Naive thymus-derived CD8-positive, alpha-beta T cell (primary cell): ENCODE results near the gene CFAP221. TPM values are rescaled to one million over a fixed set of nuclear protein-coding genes. Genes with fewer than 3 reads are reported as not detected.

Experiments used
- ATAC-seq, 2 donors: fragments of 150-1000 bp; cut with Tn5 transposase in 1 of 2; sonication (Bioruptor Pico), chemical (Tn5 transposase) in 1 of 2; 1 replicate in 1 of 2; 2 replicates in 1 of 2; pipeline ENCODE4 v1.10.0; 2021; ENCODE audit warnings: mild to moderate bottlenecking in 2 of 2, moderate library complexity in 2 of 2
- POLR2A ChIA-PET: fragments of 350-600 bp; sonication (Branson Sonifier 250); formaldehyde crosslinking; loops from one replicate; lab custom pipeline; 2021; ENCODE audit warnings: antibody characterized with exemption; lab: Charles Lee
- DNase-seq, 10 donors: peaks; one replicate each; pipeline versions ENCODE4 v3.0.0 to v3.0.0-alpha.2; 2020 to 2022
- H3K27ac Mint-ChIP-seq, 10 donors: one replicate each; pipeline ENCODE4 v1.8.0; 2020 to 2022; ENCODE audit warnings: mild to moderate bottlenecking in 10 of 10, mixed read lengths in 10 of 10, moderate library complexity in 4 of 10, inconsistent platforms in 1 of 10
- H3K27me3 Mint-ChIP-seq, 5 donors: one replicate each; pipeline ENCODE4 v1.8.0; 2021 to 2022; ENCODE audit warnings: mixed read lengths in 5 of 5
- H3K36me3 Mint-ChIP-seq, 3 donors: one replicate each; pipeline ENCODE4 v1.8.0; 2020 to 2022; ENCODE audit warnings: mixed read lengths in 3 of 3, mild to moderate bottlenecking in 2 of 3, inconsistent platforms in 1 of 3
- H3K4me1 Mint-ChIP-seq, 4 donors: one replicate each; pipeline ENCODE4 v1.8.0; 2021 to 2022; ENCODE audit warnings: mixed read lengths in 4 of 4
- H3K4me3 Mint-ChIP-seq, 10 donors: one replicate each; pipeline ENCODE4 v1.8.0; 2020 to 2022; ENCODE audit warnings: mild to moderate bottlenecking in 10 of 10, mixed read lengths in 10 of 10, moderate library complexity in 6 of 10, inconsistent platforms in 1 of 10
- H3K9me3 Mint-ChIP-seq, 9 donors: one replicate each; pipeline ENCODE4 v1.8.0; 2020 to 2022; ENCODE audit warnings: mixed read lengths in 9 of 9, mild to moderate bottlenecking in 3 of 9, inconsistent platforms in 1 of 9, moderate library complexity in 1 of 9
- polyA plus RNA-seq, 3 donors: library from polyadenylated mRNA; unstranded; fragments of 300-500 nt; fragmentation: Illumina TruSeq; gene quantifications; one replicate each; pipeline ENCODE4 v1.2.3, GENCODE V29; 2021
- total RNA-seq, 8 experiments: library from RNA in 2 of 8; stranded (reverse) in 2 of 8; gene quantifications; one replicate each; pipeline ENCODE4 v1.2.3 and lab custom pipeline; 2021 to 2026

The CFAP221 gene
- total and polyA plus RNA-seq, 5 experiments from 2014 or later: not detected

DNA sequence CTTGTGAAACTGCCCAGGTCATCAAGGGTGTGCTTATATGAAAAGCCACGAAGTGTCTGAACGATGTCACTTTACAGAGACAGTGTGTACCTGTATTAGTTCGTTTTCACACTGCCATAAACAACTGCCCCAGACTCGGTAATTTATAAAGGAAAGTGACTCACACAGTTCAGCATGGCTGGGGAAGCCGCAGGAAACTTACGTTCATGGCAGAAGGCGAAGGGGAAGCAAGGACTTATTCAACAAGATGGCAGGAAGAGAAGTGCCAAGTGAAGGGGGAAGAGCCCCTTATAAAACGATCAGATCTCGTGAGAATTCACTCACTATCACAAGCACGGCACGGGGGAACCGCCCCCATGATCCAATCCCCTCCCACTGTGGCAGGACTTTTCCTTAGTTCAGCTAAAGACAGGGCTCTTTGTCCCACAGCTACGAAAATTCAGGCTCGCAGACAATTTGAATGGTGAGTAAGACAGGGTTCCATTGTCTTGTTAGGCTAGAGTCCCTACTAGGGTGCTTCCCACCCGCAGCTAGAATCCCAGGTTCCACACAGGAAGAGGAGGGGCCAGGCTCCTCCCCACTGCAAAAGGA is 154.9 kb downstream of the CFAP221 start:
- ATAC-seq: no peak
- Mint-ChIP-seq H3K27ac (peak overlapping the region in 4 of 10 donors; percentile 30 to 84 (median 51)), H3K9me3 (no peaks in the 10 kb centered on the region), H3K4me1 (peaks cover 24 to 50% (median 50%) of the 10 kb centered on the region in 4 donors), H3K27me3 (peaks cover 0 to 3% (median 0%) of the 10 kb centered on the region in 5 donors), H3K36me3 (no peaks in the 10 kb centered on the region), H3K4me3 (peak overlapping the region in 1 of 10 donors; percentile 22)
- POLR2A ChIA-PET: no interaction called here
- no peak for DNase-seq

DNA sequence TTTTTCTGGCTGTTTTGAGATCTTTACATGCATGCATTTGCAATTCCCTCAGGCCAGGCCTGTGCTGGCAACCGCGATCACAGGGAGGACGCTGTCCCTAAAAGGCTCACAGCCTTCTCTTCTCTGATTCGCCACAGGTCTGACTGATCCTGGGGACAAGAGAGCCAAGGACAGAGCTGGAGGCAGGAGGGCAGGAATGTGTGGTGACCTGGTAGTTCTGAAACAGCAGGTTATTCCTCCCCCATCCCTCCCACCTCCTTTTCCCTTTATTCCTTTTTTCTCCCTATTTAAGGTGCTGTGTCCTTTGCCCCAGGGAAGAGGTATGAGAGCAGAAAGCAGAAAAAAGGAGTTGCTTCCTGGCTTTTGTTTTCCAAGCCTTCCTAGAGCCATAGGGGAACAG is 156.6 kb downstream of the CFAP221 start:
- Mint-ChIP-seq H3K36me3 (peaks cover 3 to 10% (median 9%) of the 10 kb centered on the region in 3 donors), H3K27ac (peak overlapping the region in 1 of 10 donors; percentile 69), H3K27me3 (peaks cover 0 to 3% (median 0%) of the 10 kb centered on the region in 5 donors), H3K4me1 (peaks cover 17 to 37% (median 32%) of the 10 kb centered on the region in 4 donors), H3K4me3 (no peak overlapping the region), H3K9me3 (peaks cover 0 to 6% (median 0%) of the 10 kb centered on the region in 9 donors)
- no peak for DNase-seq
- POLR2A ChIA-PET: no interaction called here
- no peak for ATAC-seq

DNA sequence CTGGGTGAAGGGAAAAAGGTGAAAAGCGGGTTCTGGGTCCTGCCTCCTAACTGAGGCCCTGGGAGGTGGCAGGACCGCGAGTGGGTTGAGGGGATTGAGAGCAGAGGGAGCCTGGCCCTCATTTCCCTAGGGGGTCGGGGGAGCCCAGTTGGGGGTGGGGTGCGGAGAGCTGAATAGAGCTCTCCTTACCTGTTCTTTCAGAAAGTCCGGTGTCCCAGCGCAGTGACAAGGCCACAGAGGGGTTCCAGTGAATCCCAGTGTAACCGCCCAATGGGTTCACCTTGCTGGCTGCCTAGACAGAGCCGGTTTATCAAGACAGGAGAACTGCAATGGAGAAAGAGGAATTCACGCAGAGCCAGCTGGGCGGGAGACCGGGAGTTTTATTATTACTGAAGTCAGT is 157.1 kb downstream of the CFAP221 start:
- no peak for ATAC-seq
- no peak for DNase-seq
- peaks cover 0 to 3% (median 0%) of the 10 kb centered on the region in 5 donors for H3K27me3 Mint-ChIP-seq
- peak overlapping the region in 1 of 10 donors; percentile 52 for H3K27ac Mint-ChIP-seq
- peaks cover 3 to 10% (median 9%) of the 10 kb centered on the region in 3 donors for H3K36me3 Mint-ChIP-seq
- peak overlapping the region in 1 of 10 donors; percentile 38 for H3K4me3 Mint-ChIP-seq
- peaks cover 0 to 6% (median 0%) of the 10 kb centered on the region in 9 donors for H3K9me3 Mint-ChIP-seq
- POLR2A ChIA-PET: no interaction called here
- peaks cover 16 to 32% (median 27%) of the 10 kb centered on the region in 4 donors for H3K4me1 Mint-ChIP-seq

DNA sequence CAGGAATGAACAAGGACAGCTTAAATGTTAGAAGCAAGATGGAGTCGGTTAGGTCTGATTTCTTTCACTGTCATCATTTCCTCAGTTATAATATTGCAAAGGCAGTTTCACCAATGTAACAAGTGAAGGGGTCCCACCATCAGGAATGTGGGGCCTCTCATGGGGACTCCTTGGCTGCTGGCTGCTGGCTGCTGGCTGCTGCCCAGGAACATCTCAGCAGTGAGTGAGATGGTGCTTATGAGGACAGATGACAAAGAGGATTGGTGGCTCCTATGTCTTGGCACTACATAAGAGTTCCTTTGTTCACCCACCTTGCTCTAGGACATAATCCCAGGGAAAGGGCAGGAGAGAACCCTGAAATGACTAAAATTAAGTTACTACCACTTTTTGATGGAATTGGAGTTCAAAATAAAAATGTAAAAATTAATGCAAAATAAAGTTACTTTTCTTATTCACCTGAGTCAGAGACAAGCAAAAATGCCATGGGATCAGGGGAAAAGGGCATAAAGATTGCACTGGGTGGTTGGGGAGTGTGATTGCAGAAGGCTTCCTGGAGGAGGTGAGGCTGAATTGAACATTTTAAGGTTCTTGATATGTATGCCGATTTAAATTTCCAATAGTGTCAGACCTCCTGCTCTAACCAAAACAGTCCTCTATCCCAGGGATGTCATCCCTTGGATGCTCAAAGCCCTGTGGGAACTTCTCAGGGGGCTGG is 158.1 kb downstream of the CFAP221 start:
- POLR2A ChIA-PET: interaction anchor here (1.1 to 1.4 kb wide), 2 partner anchors 125 to 475 kb away, joined by 3 read pairs; no protein-coding TSS in a partner anchor
- peaks cover 12 to 23% (median 18%) of the 10 kb centered on the region in 4 donors for H3K4me1 Mint-ChIP-seq
- no peak overlapping the region for H3K4me3 Mint-ChIP-seq
- peaks cover 0 to 3% (median 0%) of the 10 kb centered on the region in 5 donors for H3K27me3 Mint-ChIP-seq
- no peak for DNase-seq
- peak overlapping the region in 1 of 10 donors; percentile 19 for H3K27ac Mint-ChIP-seq
- H3K36me3 Mint-ChIP-seq: peaks cover 3 to 10% (median 9%) of the 10 kb centered on the region in 3 donors
- no peak for ATAC-seq
- H3K9me3 Mint-ChIP-seq: peaks cover 0 to 6% (median 0%) of the 10 kb centered on the region in 9 donors

DNA sequence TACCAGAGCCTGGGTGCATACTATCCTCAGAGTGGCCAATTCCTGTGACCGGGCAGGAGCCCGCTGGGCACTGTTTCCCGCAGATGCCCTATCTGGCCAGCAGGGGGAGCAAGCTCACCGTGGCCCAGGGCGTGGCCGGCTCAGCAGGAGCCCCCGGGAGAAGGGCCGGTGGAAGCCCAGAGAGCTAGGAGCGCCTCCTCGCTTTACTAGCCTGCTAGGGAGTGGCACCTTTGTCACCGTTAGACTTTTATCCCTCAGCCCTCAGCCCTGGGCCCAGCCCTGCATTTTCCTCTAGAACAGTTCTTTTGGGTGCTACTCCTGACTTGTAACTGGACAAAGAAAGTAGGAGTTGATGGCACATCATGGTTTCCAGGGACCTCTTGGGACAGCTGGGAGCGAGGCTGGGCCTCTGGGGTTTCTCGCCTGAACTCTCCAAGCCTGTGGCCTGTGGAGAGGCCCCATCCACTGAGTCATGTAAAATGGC is 158.7 kb downstream of the CFAP221 start:
- Mint-ChIP-seq H3K27ac (peak overlapping the region in 1 of 10 donors; percentile 19), H3K36me3 (peaks cover 3 to 10% (median 9%) of the 10 kb centered on the region in 3 donors), H3K9me3 (peaks cover 0 to 6% (median 0%) of the 10 kb centered on the region in 9 donors), H3K4me1 (peaks cover 8 to 17% (median 12%) of the 10 kb centered on the region in 4 donors), H3K4me3 (no peak overlapping the region), H3K27me3 (peaks cover 0 to 3% (median 0%) of the 10 kb centered on the region in 5 donors)
- DNase-seq (peak; percentile 42 to 74 (median 62)), ATAC-seq (peak; percentile 78 to 97)
- POLR2A ChIA-PET: interaction anchor here (1.1 to 1.4 kb wide), 2 partner anchors 124 to 474 kb away, joined by 3 read pairs; no protein-coding TSS in a partner anchor

DNA sequence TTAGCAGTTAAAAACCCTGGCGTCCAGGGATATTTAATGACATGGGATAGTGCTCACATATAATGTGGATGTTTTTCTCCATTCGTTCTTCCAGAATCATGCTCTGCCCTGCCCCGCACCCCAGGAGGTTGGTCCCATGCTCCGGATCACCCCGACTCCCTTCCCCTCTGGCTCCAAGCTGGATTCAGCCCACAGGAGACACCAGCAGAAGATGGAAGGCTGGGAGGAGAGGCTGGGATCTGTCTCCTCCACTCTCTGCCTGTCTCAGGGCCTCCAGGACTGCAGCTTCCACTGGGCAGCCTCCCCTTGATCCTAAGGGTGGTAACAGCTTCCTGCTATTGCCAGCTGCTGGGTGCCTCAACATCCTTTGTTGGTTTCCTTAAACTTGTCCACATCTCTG is 159.3 kb downstream of the CFAP221 start:
- Mint-ChIP-seq H3K27ac (peak overlapping the region in 2 of 10 donors; percentile 41 to 43), H3K27me3 (peaks cover 0 to 3% (median 0%) of the 10 kb centered on the region in 5 donors), H3K4me1 (peaks cover 5 to 12% (median 6%) of the 10 kb centered on the region in 4 donors), H3K4me3 (no peak overlapping the region), H3K9me3 (peaks cover 0 to 6% (median 0%) of the 10 kb centered on the region in 9 donors), H3K36me3 (peaks cover 3 to 10% (median 9%) of the 10 kb centered on the region in 3 donors)
- no peak for ATAC-seq
- POLR2A ChIA-PET: interaction anchor here (1.1 to 1.4 kb wide), 2 partner anchors 124 to 474 kb away, joined by 3 read pairs; no protein-coding TSS in a partner anchor
- DNase-seq: no peak

DNA sequence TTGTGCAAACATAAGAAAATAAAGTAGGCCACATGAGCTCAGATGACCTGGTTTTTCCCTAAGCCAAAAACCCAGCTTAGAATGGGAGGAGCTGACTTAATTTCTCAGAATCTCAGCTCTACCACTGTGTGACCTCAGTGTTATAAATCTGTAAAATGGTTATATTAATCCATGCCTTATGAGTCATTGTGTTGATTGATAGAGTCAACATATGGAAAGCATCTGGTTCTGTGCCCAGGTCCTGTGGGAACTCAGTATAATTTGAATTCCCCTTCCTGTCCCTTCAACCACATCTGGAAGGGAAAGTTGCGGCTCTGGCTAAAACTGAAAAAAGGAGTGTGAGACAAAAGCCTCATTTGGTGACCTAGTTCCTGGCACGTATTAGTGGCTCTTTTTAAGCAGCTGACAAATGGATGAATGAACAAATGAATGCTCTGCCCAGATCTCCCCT is 160.4 kb downstream of the CFAP221 start:
- ATAC-seq (no peak), DNase-seq (no peak)
- Mint-ChIP-seq H3K4me1 (peaks cover 0 to 8% (median 3%) of the 10 kb centered on the region in 4 donors), H3K27me3 (peaks cover 0 to 3% (median 0%) of the 10 kb centered on the region in 5 donors), H3K27ac (no peak overlapping the region), H3K36me3 (peaks cover 5 to 10% (median 9%) of the 10 kb centered on the region in 3 donors), H3K4me3 (no peak overlapping the region), H3K9me3 (peaks cover 0 to 6% (median 0%) of the 10 kb centered on the region in 9 donors)
- POLR2A ChIA-PET: no interaction called here

DNA sequence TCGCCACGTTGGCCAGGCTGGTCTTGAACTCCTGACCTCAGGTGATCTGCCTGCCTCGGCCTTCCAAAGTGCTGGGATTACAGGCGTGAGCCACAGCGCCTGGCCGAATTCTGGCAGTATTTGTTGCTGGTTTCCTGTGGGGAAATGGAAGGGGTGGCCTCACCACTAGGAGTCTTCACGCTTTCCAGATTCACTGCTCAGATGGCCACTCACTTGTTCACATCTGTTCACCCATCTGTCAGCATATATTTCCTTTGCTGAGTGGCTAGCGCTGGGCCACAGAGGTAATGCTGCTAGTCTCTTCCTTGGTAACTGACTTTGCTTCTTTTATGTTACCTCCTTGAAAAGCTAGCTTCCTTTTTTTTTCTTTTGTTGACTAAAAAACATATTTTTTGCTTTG is 162.0 kb downstream of the CFAP221 start:
- H3K4me1 Mint-ChIP-seq: peaks cover 0 to 8% (median 2%) of the 10 kb centered on the region in 4 donors
- no peak overlapping the region for H3K4me3 Mint-ChIP-seq
- ATAC-seq (no peak), DNase-seq (no peak)
- peaks cover 0 to under 1% (median 0%) of the 10 kb centered on the region in 5 donors for H3K27me3 Mint-ChIP-seq
- POLR2A ChIA-PET: no interaction called here
- no peak overlapping the region for H3K27ac Mint-ChIP-seq
- H3K9me3 Mint-ChIP-seq: peaks cover 0 to 6% (median 0%) of the 10 kb centered on the region in 9 donors
- H3K36me3 Mint-ChIP-seq: peaks cover 5 to 10% (median 9%) of the 10 kb centered on the region in 3 donors

Other genes with a start within 250 kb of the CFAP221 start
- gene C2orf76, start 177.6 kb upstream of the CFAP221 start, total RNA-seq: 10 to 100 TPM; 10.7 to 11.9 TPM
- 10 to 100 TPM; 16.3 to 37.5 (median 23.6) TPM for gene C2orf76, start 177.6 kb upstream of the CFAP221 start, polyA plus RNA-seq
- gene DBI, start 177.5 kb upstream of the CFAP221 start, total RNA-seq: 10 to 100 TPM; 41.5 to 49.7 TPM
- 100 to 1,000 TPM; 249 to 374 (median 295) TPM for gene DBI, start 177.5 kb upstream of the CFAP221 start, polyA plus RNA-seq
- gene TMEM37, start 112.6 kb upstream of the CFAP221 start, total RNA-seq: under 1 TPM in 1 of 2 experiments, not detected in 1; 0.36 TPM
- not detected for gene TMEM37, start 112.6 kb upstream of the CFAP221 start, polyA plus RNA-seq
- gene SCTR, start 20.0 kb upstream of the CFAP221 start, total RNA-seq: not detected
- gene SCTR, start 20.0 kb upstream of the CFAP221 start, polyA plus RNA-seq: not detected
- 10 to 100 TPM; 17.8 to 18.3 TPM for gene TMEM177, start 134.8 kb downstream of the CFAP221 start, total RNA-seq
- gene TMEM177, start 134.8 kb downstream of the CFAP221 start, polyA plus RNA-seq: 10 to 100 TPM; 10.2 to 18.2 (median 15.5) TPM
- gene PTPN4, start 215.5 kb downstream of the CFAP221 start, total RNA-seq: 100 to 1,000 TPM; 120 to 124 TPM
- gene PTPN4, start 215.5 kb downstream of the CFAP221 start, polyA plus RNA-seq: 100 to 1,000 TPM in 1 of 3 donors, 10 to 100 TPM in 2; 79.4 to 111 (median 93.0) TPM